Omental fat pad (tissue), 4 donors: ENCODE results near the gene GALNT18. TPM values are rescaled to one million over a fixed set of nuclear protein-coding genes. Genes with fewer than 3 reads are reported as not detected.

Experiments used
- ATAC-seq: fragments of 150-250 bp; one replicate; pipeline ENCODE4 v1.9.1; 2016; ENCODE audit warnings: mild to moderate bottlenecking, moderate library complexity; ENCODE audit not compliant: low FRiP score
- DNase-seq: peaks from one replicate; pipeline ENCODE4 v3.0.0-alpha.2; 2019; ENCODE audit warnings: low spot score
- CTCF ChIP-seq, 3 donors: fragments of 450-650 bp; IDR thresholded peaks; one replicate each; pipeline ENCODE4 v1.5.1; 2016 to 2017; ENCODE audit warnings: antibody characterized with exemption in 3 of 3, mild to moderate bottlenecking in 3 of 3, moderate library complexity in 2 of 3
- total RNA-seq, 4 donors: library from RNA; depleted of rRNA; stranded (reverse); fragments of >200 nt; gene quantifications; one replicate each; pipeline ENCODE4 v1.1.0, GENCODE V29; 2016

The GALNT18 gene
- total RNA-seq, 4 donors from 2014 or later: 21.0 to 47.4 (median 35.7) TPM

- ATAC-seq: no peak
- no peak for TF ChIP-seq CTCF (IDR thresholded peaks at IDR 0.05)
- DNase-seq: no peak
Observed at GRCh38 chr11:11252403-11252802, 369.4 kb downstream of the GALNT18 start.

GRCh38 chr11:11251394-11251970 lies 370.3 kb downstream of the GALNT18 start:
- TF ChIP-seq CTCF (IDR thresholded peaks at IDR 0.05): no peak
- no peak for ATAC-seq
- DNase-seq: no peak

DNA sequence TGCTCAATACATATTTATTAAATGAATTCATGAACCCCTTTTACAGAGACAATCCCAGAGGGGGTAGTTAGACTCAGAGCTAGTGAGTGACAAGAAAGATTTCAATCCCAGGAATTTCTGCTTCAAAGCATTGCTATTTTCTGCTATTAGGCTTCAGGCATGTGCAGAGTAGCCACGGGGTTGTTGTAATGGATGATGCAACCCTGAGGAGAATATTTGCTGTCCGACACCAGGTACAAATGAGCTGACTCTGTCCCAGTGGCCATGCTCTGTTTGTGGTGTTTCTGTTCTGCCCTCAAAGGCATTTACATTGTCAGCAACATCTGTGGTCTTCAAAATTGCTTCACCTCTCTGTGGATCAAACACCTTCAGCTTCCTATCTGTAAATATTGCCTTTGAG lies 371.3 kb downstream of the GALNT18 start:
- no peak for TF ChIP-seq CTCF (IDR thresholded peaks at IDR 0.05)
- no peak for ATAC-seq

GRCh38 chr11:11247576-11247975 lies 374.2 kb downstream of the GALNT18 start:
- ATAC-seq: no peak
- no peak for DNase-seq
- TF ChIP-seq CTCF (IDR thresholded peaks at IDR 0.05): no peak

More for the DNA sequence above, 371.3 kb downstream of the GALNT18 start:
- no peak for DNase-seq

DNA sequence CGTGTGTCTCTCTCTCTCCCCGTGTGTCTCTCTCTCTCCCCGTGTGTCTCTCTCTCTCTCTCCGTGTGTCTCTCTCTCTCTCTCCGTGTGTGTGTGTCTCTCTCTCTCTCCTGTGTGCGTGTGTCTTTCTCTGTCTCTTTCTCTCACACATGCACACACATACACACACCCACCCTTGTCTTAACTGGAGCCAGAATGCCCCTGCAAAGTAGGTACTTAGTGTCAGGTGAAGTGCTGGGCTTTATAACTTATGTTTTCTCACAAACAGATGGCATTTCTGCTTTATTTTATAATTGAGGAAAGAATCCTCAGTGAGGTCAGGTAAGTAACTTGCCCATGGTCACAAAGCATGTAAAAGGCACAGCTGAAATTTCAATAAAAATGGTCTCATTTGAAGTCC lies 374.7 kb downstream of the GALNT18 start:
- no peak for ATAC-seq
- DNase-seq: no peak
- TF ChIP-seq CTCF (IDR thresholded peaks at IDR 0.05): no peak

GRCh38 chr11:11246166-11246565 lies 375.6 kb downstream of the GALNT18 start:
- ATAC-seq: no peak

More at GRCh38 chr11:11246166-11246565, 375.6 kb downstream of the GALNT18 start:
- no peak for DNase-seq
- no peak for TF ChIP-seq CTCF (IDR thresholded peaks at IDR 0.05)
